Testis (tissue), 3 donors: ENCODE data around the gene KY. TPM values are rescaled to one million over a fixed set of nuclear protein-coding genes. Genes with fewer than 3 reads are reported as not detected.

Experiments used
- DNase-seq: peaks from one replicate; pipeline ENCODE4 v3.0.0-alpha.2; 2019
- H3K27ac ChIP-seq, 2 donors: fragments of 200-600 bp; sonication (generic); one replicate each; pipeline ENCODE4 v1.5.1; 2019
- H3K27me3 ChIP-seq: fragments of 200-600 bp; sonication (generic); one replicate; pipeline ENCODE4 v1.5.1; 2019
- H3K36me3 ChIP-seq: fragments of 200-600 bp; sonication (generic); one replicate; pipeline ENCODE4 v1.5.1; 2017; ENCODE audit warnings: low read depth; ENCODE audit errors: missing control alignments
- H3K4me1 ChIP-seq: fragments of 200-600 bp; sonication (generic); one replicate; pipeline ENCODE4 v1.5.1; 2019
- H3K4me3 ChIP-seq, 2 donors: fragments of 200-600 bp; sonication (generic); one replicate each; pipeline ENCODE4 v1.5.1; 2017 to 2019
- H3K9me3 ChIP-seq: fragments of 200-600 bp; sonication (generic); one replicate; pipeline ENCODE4 v1.5.1; 2017
- POLR2A ChIP-seq: fragments of 450-650 bp; IDR thresholded peaks from one replicate; pipeline ENCODE4 v1.6.1; 2017; ENCODE audit warnings: antibody characterized with exemption, mild to moderate bottlenecking, moderate library complexity
- WGBS, 2 donors: methylation state at CpG; one replicate each; pipeline ENCODE4 v1.1.5; 2018; 5-methylcytosine and 5-hydroxymethylcytosine counted together
- intact Hi-C: fragments of 100-400 bp; cut with DNase I; formaldehyde crosslinking; loops from one replicate; pipeline ENCODE4 v1.15.1; 2023; ENCODE audit warnings: low total_unique reads
- polyA plus RNA-seq: library from polyadenylated mRNA; stranded (reverse); fragments of 350-450 nt; fragmentation: Illumina TruSeq; extraction: RNeasy Lipid Tissue Mini Kit (QIAGEN cat#74804); gene quantifications from one replicate; pipeline ENCODE4 v1.2.3, GENCODE V29; 2014; ENCODE audit warnings: low read depth, low replicate concordance; ENCODE audit not compliant: insufficient read depth
- total RNA-seq, 2 donors: library from RNA; depleted of rRNA; stranded (reverse); fragments of >200 nt; gene quantifications; one replicate each; pipeline ENCODE4 v1.2.3, GENCODE V29; 2016
- TF ChIP-seq, protein P1 (sequence below), 3 experiments: fragments of 450-650 bp in 2 of 3; fragments of 200-600 bp in 1 of 3; sonication (generic) in 1 of 3; IDR thresholded peaks; one replicate each; pipeline ENCODE4 v1.5.1; 2016 to 2019; ENCODE audit warnings: antibody characterized with exemption in 3 of 3, mild to moderate bottlenecking in 2 of 3, moderate library complexity in 1 of 3

Gene KY
- total and polyA plus RNA-seq, 3 donors from 2014 or later, result 0.37 to 2.4 (median 0.71) TPM

DNA sequence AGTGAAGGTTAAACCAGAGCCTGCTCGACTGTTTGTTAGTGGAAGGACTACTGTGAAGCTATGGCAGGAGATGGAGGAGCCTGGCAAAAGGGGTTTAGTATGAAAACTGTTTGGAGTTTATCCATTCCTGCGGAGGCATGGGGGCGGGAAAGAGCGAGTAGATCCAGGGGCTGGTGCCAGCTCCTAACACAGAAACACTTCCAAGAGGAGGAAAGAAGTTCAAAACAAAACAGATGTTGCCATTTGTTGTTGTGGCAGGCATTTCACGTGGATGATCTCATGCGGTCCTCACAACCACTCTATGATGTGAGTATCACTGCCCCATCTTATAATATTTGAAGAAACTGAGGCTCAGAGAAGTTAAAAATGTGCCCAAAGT is 30.7 kb upstream of the KY start:
- DNase-seq, result no peak
- Histone ChIP-seq H3K27me3 (no peaks in the 10 kb centered on the region), H3K9me3 (no peaks in the 10 kb centered on the region), H3K4me1 (peaks cover 8% of the 10 kb centered on the region), H3K27ac (peak overlapping the region in 1 of 2 donors; percentile 69), H3K4me3 (no peak overlapping the region), H3K36me3 (no peaks in the 10 kb centered on the region)
- WGBS, 2 donors, result 51 to 53% methylated on average over 6 of the region's 6 CpGs
- TF ChIP-seq, protein P1, sequence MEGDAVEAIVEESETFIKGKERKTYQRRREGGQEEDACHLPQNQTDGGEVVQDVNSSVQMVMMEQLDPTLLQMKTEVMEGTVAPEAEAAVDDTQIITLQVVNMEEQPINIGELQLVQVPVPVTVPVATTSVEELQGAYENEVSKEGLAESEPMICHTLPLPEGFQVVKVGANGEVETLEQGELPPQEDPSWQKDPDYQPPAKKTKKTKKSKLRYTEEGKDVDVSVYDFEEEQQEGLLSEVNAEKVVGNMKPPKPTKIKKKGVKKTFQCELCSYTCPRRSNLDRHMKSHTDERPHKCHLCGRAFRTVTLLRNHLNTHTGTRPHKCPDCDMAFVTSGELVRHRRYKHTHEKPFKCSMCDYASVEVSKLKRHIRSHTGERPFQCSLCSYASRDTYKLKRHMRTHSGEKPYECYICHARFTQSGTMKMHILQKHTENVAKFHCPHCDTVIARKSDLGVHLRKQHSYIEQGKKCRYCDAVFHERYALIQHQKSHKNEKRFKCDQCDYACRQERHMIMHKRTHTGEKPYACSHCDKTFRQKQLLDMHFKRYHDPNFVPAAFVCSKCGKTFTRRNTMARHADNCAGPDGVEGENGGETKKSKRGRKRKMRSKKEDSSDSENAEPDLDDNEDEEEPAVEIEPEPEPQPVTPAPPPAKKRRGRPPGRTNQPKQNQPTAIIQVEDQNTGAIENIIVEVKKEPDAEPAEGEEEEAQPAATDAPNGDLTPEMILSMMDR (IDR thresholded peaks at IDR 0.05), result no peak
- TF ChIP-seq POLR2A, result no peak
- intact Hi-C loops, result no loop called here

DNA sequence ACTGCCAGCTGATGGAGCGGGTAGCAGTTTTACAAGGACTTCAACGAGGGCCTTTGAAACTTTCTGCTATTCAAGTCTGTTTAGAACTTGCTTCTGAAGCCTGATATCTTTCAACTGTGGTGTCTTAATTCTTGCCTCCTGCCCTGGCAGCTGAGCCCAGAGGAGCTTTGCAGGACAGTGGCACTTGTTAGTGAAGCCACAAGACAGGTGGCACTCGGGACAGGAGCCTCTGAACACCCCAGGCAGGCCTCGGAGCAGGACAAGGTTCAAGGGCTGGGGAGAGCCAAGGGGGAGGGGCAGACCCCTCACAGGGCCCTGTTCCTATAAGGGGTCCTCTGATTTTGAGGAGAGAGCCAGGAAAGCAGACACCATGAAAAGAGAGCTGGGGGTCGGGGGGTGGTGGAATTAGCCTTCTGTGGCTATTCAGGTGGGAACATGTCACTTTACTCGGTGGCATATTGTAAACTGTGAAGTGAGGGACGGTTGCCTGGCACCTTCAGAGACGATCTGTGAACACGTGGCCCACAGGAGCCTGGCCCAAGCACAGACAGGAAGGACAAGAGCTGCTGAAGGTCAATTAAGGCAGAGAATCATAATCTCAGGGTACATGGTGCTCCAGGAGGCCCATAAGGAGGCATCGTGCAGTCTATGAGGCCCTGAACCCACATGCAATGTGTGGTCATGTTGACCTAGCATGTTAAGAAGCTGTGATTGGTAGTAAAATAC is 30.1 kb upstream of the KY start:
- no peak for DNase-seq
- no peak overlapping the region for H3K4me3 ChIP-seq
- peaks cover 8% of the 10 kb centered on the region for H3K4me1 ChIP-seq
- no peaks in the 10 kb centered on the region for H3K27me3 ChIP-seq
- no peak for TF ChIP-seq POLR2A
- TF ChIP-seq, protein P1 (IDR thresholded peaks at IDR 0.05), result no peak
- peak overlapping the region in 1 of 2 donors; percentile 69 for H3K27ac ChIP-seq
- H3K36me3 ChIP-seq, result no peaks in the 10 kb centered on the region
- 46 to 67% methylated on average over 9 to 10 of the region's 10 CpGs for WGBS, 2 donors
- H3K9me3 ChIP-seq, result no peaks in the 10 kb centered on the region
- intact Hi-C loops, result no loop called here

DNA sequence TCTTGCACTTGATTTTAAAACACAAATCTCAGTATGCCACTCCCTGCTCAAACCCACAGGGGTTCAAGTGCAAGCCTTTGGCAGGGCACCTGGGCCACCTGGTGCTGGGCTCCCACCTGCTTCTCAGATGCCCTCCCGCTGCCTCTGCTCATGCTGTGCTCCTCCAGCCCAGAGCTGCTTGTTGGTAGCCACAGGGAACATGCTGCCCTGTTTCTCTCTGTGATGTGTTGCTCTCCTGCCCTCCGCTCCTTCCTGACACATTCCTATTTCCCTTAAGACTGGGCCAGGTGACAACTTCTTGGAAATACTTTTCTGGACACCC is 27.1 kb upstream of the KY start:
- H3K27me3 ChIP-seq, result no peaks in the 10 kb centered on the region
- intact Hi-C loops, result no loop called here
- no peaks in the 10 kb centered on the region for H3K9me3 ChIP-seq
- WGBS, 2 donors, result 85 to 92% methylated on average over 2 of the region's 2 CpGs
- no peak overlapping the region for H3K4me3 ChIP-seq
- no peak for DNase-seq
- no peak overlapping the region for H3K27ac ChIP-seq
- TF ChIP-seq POLR2A, result no peak
- TF ChIP-seq, protein P1 (IDR thresholded peaks at IDR 0.05), result no peak
- no peaks in the 10 kb centered on the region for H3K36me3 ChIP-seq
- H3K4me1 ChIP-seq, result peaks cover 8% of the 10 kb centered on the region

DNA sequence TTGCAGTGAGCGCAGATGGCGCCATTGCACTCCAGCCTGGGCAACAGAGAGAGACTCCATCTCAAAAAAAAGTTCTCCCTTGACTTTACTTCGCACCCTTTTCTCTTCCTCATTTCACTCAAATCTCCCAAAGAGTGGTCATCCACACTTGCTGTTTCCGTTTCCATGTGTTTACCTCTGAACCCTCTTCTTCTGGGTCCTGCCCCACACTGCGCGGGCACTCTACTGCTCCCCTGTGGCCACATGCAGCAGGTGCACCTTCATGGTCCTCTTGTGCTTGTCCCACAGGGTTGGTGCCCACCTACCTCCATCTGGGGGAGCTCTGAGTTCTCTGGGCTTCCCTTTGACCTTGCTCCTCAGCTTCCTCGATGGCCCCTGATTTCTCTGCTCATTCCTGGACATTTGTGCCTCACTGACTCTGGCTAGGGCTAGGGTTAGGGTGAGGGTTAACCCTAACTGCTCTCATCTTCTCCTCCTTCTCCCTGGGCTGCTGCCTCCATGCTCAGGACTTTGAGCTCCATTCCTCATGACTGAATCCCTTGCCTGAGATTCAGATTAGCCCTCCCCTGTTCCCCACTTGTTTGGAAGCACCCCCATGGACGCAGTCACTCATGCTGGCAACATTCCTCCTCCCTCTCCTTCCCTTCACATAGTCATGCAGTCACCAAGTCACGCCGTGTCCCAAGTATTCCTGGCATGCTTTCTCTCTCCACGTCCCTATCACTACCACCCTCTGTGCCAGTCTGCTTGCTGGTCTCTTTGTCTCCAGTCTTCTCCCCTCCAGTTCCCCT is 26.6 kb upstream of the KY start:
- intact Hi-C loops, result no loop called here
- H3K9me3 ChIP-seq, result no peaks in the 10 kb centered on the region
- H3K27me3 ChIP-seq, result no peaks in the 10 kb centered on the region
- TF ChIP-seq, protein P1 (IDR thresholded peaks at IDR 0.05), result peak in 2 of 3 experiments; percentile 44 to 51
- TF ChIP-seq POLR2A, result no peak
- H3K27ac ChIP-seq, result no peak overlapping the region
- 40 to 42% methylated on average over 11 of the region's 11 CpGs for WGBS, 2 donors
- peaks cover 8% of the 10 kb centered on the region for H3K4me1 ChIP-seq
- H3K4me3 ChIP-seq, result peak overlapping the region in 1 of 2 donors; percentile 29
- peak; percentile 55 for DNase-seq
- H3K36me3 ChIP-seq, result no peaks in the 10 kb centered on the region
